HG03139 (cell line): ENCODE results near the gene TIMM50.

Experiments
- ATAC-seq: cut with Tn5 transposase; IDR thresholded peaks from one replicate; pipeline ENCODE4 v1.9.1; 2021; ENCODE audit not compliant: unreplicated experiment

TIMM50 gene

GRCh38 chr19:39525205-39525604, 44.6 kb downstream of the TIMM50 start:
- no peak for ATAC-seq

GRCh38 chr19:39531834-39532232, 51.2 kb downstream of the TIMM50 start:
- ATAC-seq, result no peak

GRCh38 chr19:39532233-39533002, 51.8 kb downstream of the TIMM50 start, which contains the start of gene EID2B:
Gene EID2B (minus strand): TSS chr19:39532852. CDS start chr19:39532802, 50 bp downstream.
- peak; percentile 87 for ATAC-seq

- no peak for ATAC-seq
Measured at GRCh38 chr19:39533003-39533512, 52.4 kb downstream of the TIMM50 start.

GRCh38 chr19:39533791-39534190, 53.2 kb downstream of the TIMM50 start:
- no peak for ATAC-seq

- no peak for ATAC-seq
Measured at GRCh38 chr19:39539165-39539517, 58.5 kb downstream of the TIMM50 start.

GRCh38 chr19:39539518-39540332, 59.1 kb downstream of the TIMM50 start, which contains the start of gene EID2:
Gene EID2 (minus strand): TSS chr19:39540161. CDS start chr19:39540079, 82 bp downstream.
- ATAC-seq, result peak; percentile 86

- ATAC-seq, result no peak
Measured at GRCh38 chr19:39540333-39540673, 59.7 kb downstream of the TIMM50 start.
